A549 (cell line): Measurements from ENCODE around the gene NBPF12.
"Not testable (repeated sequence)": the region's sequence is repeated elsewhere in the genome, so short reads cannot be mapped to it uniquely, and the experiment has no call there.

Experiments used
- BHLHE40 ChIP-seq: IDR thresholded peaks from 2 replicates; pipeline ENCODE4 v1.6.1; 2012; ENCODE audit warnings: low read depth, low read length, inconsistent platforms
- POLR2A ChIP-seq: IDR thresholded peaks from 2 replicates; pipeline ENCODE4 v1.6.1; 2012; ENCODE audit warnings: mild to moderate bottlenecking, low read length
- RAD21 ChIP-seq, 2 experiments: fragments of >200 bp in 1 of 2; sonication (Bioruptor Twin) in 1 of 2; formaldehyde crosslinking in 1 of 2; IDR thresholded peaks in 1 of 2; conservative IDR thresholded peaks in 1 of 2; 2 replicates in 1 of 2; 3 replicates in 1 of 2; pipeline ENCODE4 v1.6.1; 2012 to 2018; ENCODE audit warnings: inconsistent platforms in 1 of 2

DNA sequence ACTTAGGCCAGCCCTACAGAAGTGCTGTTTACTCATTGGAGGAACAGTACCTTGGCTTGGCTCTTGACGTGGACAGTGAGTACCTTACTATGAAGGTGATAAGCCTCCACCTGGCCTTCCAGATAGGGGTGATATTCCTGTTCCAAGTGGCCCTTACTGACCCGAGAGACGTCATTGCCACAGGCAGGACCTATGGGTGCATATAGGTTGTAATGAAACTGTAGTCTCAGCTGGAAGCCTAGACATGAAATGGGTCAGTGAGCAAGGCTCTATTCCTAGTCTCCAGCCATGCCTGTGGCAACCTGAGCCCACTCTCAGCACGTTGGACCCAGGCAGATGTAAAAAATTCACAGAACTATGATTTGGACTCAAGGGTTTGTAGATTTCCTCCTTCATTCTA, 48.3 kb downstream of the NBPF12 start:
- not testable (repeated sequence) for TF ChIP-seq RAD21 (conservative IDR thresholded peaks at IDR 0.05 in 1 of 2, IDR thresholded peaks at IDR 0.05 in 1 of 2); POLR2A; BHLHE40
